ENCODE measurements around the gene KNTC1. TPM values are rescaled to one million over a fixed set of nuclear protein-coding genes. Genes with fewer than 3 reads are reported as not detected.
"Not testable (repeated sequence)": the region's sequence is repeated elsewhere in the genome, so short reads cannot be mapped to it uniquely, and the experiment has no call there.

KNTC1 gene
- total RNA-seq, 2 experiments from 2014 or later, result 136 to 175 TPM

DNA sequence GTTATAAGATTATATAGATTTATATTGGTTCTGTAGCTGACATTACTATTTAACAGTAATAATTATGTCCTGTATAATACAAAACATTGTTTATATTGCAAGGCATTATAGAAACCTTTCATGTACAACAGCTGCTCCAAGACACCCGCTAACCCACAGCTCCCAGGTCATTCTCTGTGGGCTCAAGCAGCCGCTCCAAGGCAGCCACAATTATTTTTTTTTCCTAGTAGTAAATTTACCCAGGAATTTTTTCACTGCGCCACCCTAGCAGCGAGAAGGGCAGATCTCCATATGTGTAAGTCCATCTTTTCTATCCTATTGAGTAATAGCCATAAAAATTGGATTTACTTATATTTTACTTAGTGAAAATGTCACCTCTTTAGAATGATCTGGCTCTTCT, 36.3 kb downstream of the KNTC1 start:
- intact Hi-C loops (cut with DNase I, micrococcal nuclease), result no loop called here
- Mint-ChIP-seq H3K4me3 (no peak overlapping the region), H3K27me3 (no peaks in the 10 kb centered on the region), H3K9me3 (ENCODE audit: low read depth) (no peaks in the 10 kb centered on the region), H3K27ac (no peak overlapping the region), H3K36me3 (ENCODE audit: low read depth) (peaks cover 25% of the 10 kb centered on the region), H3K4me1 (peaks cover 4% of the 10 kb centered on the region)
- CTCF ChIA-PET, result no interaction called here
- DNase-seq (no peak), ATAC-seq (no peak)
- POLR2A ChIA-PET, result no interaction called here

DNA sequence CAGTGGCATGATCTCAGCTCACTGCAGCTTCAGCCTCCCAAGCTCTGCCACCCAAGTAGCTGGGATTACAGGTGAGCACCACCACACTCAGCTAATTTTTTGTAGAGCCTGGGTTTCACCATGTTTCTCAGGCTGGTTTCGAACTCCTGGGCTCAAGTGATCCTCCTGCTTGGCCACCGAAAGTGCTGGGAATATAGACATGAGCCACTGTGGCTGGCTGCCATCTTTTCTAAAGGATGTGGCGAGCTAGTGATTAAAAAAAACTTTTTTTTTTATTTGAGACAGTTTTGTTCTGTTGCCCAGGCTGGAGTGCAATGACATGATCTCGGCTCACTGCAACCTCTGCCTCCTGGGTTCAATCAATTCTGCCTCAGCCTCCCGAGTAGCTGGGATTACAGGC, 39.8 kb downstream of the KNTC1 start:
- DNase-seq; POLR2A ChIA-PET; H3K4me3 Mint-ChIP-seq; H3K4me1 Mint-ChIP-seq; intact Hi-C loops (cut with DNase I, micrococcal nuclease); H3K9me3 Mint-ChIP-seq (ENCODE audit: low read depth); H3K27me3 Mint-ChIP-seq; H3K27ac Mint-ChIP-seq; ATAC-seq: not testable (repeated sequence)
- CTCF ChIA-PET, result interaction anchor here (1.1 to 1.3 kb wide), 3 partner anchors 9 to 324 kb away, joined by 3 to 4 read pairs (median 3); no protein-coding TSS in a partner anchor
- H3K36me3 Mint-ChIP-seq (ENCODE audit: low read depth), result peaks cover 24% of the 10 kb centered on the region

DNA sequence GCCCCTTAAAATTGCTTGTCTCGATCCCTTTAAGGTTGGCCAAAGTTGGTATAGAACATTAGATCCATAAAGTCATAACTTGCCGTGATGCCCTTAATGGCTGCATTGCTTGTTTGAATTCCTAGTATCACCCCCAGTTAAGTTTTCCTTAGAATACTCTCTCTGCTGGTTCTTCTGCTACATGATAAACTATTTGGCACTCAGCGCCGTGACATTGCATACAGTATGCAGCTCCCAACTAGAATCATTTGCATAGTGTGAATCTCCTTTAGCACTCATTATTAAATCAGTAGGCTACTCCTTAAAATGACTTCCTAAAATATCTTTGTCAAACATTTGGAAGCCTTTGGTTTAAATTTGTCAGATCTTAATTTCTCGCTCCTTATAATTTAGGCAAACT, 42.2 kb downstream of the KNTC1 start:
- POLR2A ChIA-PET, result no interaction called here
- Mint-ChIP-seq H3K36me3 (ENCODE audit: low read depth) (peaks cover 27% of the 10 kb centered on the region), H3K27ac (no peak overlapping the region), H3K4me3 (no peak overlapping the region), H3K9me3 (ENCODE audit: low read depth) (no peaks in the 10 kb centered on the region), H3K4me1 (no peaks in the 10 kb centered on the region), H3K27me3 (no peaks in the 10 kb centered on the region)
- DNase-seq (no peak), ATAC-seq (no peak)
- CTCF ChIA-PET, result no interaction called here
- intact Hi-C loops (cut with DNase I, micrococcal nuclease), result no loop called here

DNA sequence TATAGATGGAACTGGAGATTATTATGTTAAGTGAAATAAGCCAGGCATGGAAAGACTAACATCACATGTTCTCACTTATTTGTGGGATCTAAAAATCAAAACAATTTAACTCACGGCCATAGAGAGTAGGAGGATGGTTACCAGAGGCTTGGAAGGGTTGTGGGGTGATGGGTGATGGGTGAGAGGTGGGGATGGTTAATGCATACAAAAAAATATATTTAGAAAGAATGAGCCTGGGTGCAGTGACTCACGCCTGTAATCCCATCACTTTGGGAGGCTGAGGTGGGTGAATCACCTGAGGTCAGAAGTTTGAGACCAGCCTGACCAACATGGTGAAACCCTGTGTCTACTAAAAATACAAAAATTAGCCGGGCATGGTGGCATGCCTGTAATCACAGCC, 43.0 kb downstream of the KNTC1 start:
- H3K4me1 Mint-ChIP-seq; H3K27ac Mint-ChIP-seq; H3K27me3 Mint-ChIP-seq; POLR2A ChIA-PET; H3K9me3 Mint-ChIP-seq (ENCODE audit: low read depth); ATAC-seq; H3K4me3 Mint-ChIP-seq; CTCF ChIA-PET; intact Hi-C loops (cut with DNase I, micrococcal nuclease); DNase-seq: not testable (repeated sequence)
- peaks cover 31% of the 10 kb centered on the region for H3K36me3 Mint-ChIP-seq (ENCODE audit: low read depth)

DNA sequence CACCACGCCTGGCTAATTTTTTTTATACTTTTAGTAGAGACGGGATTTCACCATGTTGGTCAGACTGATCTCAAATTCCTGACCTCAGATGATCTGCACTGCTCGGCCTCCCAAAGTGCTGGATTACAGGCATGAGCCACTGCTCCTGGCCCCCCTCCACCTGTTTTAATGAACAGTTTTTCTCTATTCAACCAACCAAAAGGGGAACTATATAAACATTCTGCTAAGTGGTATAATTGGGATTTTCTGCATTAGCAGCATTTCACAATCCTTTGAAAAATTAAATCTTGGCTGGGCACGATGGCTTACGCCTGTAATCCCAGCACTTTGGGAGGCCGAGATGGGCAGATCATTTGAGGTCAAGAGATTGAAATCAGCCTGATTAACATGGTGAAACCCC, 44.8 kb downstream of the KNTC1 start:
- intact Hi-C loops (cut with DNase I, micrococcal nuclease), result no loop called here
- no peak for ATAC-seq
- ChIA-PET CTCF (interaction anchor here (1.0 kb wide), 1 partner anchor 41 kb away, joined by 3 read pairs; no protein-coding TSS in a partner anchor), POLR2A (no interaction called here)
- Mint-ChIP-seq H3K27ac (no peak overlapping the region), H3K36me3 (ENCODE audit: low read depth) (peaks cover 42% of the 10 kb centered on the region), H3K4me3 (no peak overlapping the region), H3K9me3 (ENCODE audit: low read depth) (no peaks in the 10 kb centered on the region), H3K4me1 (no peaks in the 10 kb centered on the region), H3K27me3 (no peaks in the 10 kb centered on the region)
- no peak for DNase-seq

DNA sequence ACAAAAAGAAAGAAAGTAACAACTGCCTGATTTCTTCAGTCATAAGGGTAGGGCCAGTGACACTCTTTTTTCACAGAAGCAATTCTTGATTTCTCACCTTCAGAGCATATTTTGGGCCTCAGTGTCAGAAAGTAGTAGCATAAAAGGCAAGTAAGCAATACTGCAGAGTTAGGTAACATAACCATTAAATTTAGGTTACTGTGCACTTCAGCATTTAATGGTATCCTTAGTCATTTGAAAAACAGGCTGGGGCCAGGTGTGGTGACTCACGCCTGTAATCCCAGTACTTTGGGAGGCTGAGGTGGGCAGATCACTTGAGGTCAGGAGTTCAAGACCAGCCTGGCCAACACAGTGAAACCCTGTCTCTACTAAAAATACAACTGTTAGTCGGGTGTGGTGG, 56.2 kb downstream of the KNTC1 start:
- H3K36me3 Mint-ChIP-seq (ENCODE audit: low read depth), result peaks cover 58% of the 10 kb centered on the region
- H3K4me1 Mint-ChIP-seq; H3K4me3 Mint-ChIP-seq; intact Hi-C loops (cut with DNase I, micrococcal nuclease); H3K27ac Mint-ChIP-seq; CTCF ChIA-PET; POLR2A ChIA-PET; H3K9me3 Mint-ChIP-seq (ENCODE audit: low read depth); H3K27me3 Mint-ChIP-seq: not testable (repeated sequence)
- DNase-seq, result peak; percentile 20
- ATAC-seq, result peak; percentile 55

DNA sequence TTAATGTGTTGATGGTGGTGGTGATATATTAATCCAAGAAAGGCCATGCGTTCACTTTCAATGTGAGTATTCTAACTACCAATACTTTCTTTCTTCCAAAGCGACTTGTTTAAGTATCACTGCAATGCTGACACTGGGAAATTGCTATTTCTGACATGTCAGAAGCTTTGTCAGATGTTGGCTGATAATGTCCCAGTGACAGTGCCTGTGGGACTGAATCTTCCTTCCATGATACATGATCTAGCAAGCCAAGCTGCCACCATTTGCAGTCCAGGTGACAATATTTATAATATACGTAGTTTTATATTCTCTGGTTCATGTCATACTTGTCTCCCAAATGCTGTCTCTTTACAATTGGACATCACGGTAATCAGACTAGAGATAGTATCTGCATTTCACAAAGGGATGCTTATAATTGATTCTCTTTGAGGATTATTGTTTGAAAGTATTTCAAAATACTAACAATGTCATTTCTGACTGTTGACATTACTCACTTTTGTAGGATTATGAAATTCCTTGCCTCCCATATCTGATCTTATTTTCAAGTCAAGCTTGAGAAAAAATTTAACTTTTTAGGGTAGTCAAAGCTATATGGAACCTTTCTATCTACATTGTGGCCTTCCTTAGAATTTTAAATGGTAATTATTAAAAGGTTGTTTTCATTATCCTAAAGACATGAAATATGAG, 57.3 kb downstream of the KNTC1 start:
- Mint-ChIP-seq H3K27ac (no peak overlapping the region), H3K36me3 (ENCODE audit: low read depth) (peaks cover 56% of the 10 kb centered on the region), H3K27me3 (no peaks in the 10 kb centered on the region), H3K9me3 (ENCODE audit: low read depth) (no peaks in the 10 kb centered on the region), H3K4me3 (no peak overlapping the region), H3K4me1 (peaks cover 2% of the 10 kb centered on the region)
- ChIA-PET CTCF (no interaction called here), POLR2A (no interaction called here)
- ATAC-seq (no peak), DNase-seq (no peak)
- intact Hi-C loops (cut with DNase I, micrococcal nuclease), result no loop called here

DNA sequence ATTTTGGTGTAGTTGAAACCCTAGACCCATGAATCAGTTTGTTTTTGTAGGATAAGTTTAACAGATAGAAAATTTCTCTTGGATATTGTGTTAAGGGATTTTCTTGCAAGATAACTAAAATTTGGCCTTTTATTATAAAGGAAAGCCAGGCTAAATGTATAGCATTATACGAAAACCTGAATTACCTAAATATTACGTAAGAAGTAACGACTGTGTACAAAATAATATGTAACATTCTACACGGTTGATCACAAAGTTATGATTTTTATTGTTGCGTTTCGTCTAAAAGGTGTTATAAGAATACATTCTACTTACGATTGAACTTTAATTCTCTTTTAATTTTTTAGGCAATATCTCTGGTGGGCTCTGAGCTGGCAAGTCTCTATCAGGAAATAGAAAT, 63.9 kb downstream of the KNTC1 start:
- ChIA-PET CTCF (interaction anchor here (0.6 to 1.1 kb wide), 2 partner anchors 17 to 52 kb away, joined by 3 read pairs; no protein-coding TSS in a partner anchor), POLR2A (no interaction called here)
- H3K27ac Mint-ChIP-seq, result no peak overlapping the region
- no peaks in the 10 kb centered on the region for H3K27me3 Mint-ChIP-seq
- no peak overlapping the region for H3K4me3 Mint-ChIP-seq
- peaks cover 48% of the 10 kb centered on the region for H3K36me3 Mint-ChIP-seq (ENCODE audit: low read depth)
- DNase-seq, result no peak
- H3K9me3 Mint-ChIP-seq (ENCODE audit: low read depth), result no peaks in the 10 kb centered on the region
- no peak for ATAC-seq
- H3K4me1 Mint-ChIP-seq, result peaks cover 8% of the 10 kb centered on the region
- intact Hi-C loops (cut with DNase I, micrococcal nuclease), result no loop called here

DNA sequence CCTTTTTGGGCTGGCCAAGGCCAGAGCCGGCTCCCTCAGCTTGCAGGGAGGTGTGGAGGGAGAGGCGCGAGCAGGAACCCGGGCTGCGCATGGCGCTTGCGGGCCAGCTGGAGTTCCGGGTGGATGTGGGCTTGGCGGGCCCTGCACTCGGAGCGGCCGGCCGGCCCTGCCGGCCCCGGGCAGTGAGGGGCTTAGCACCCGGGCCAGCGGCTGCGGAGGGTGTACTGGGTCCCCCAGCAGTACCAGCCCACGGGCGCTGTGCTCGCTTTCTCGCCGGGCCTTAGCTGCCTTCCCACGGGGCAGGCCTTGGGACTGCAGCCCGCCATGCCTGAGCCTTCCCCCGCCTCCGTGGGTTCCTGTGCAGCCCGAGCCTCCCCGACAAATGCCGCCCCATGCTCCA, 64.9 kb downstream of the KNTC1 start:
- DNase-seq; ATAC-seq; CTCF ChIA-PET; H3K9me3 Mint-ChIP-seq (ENCODE audit: low read depth); H3K27me3 Mint-ChIP-seq; H3K27ac Mint-ChIP-seq; intact Hi-C loops (cut with DNase I, micrococcal nuclease); H3K4me1 Mint-ChIP-seq; H3K4me3 Mint-ChIP-seq: not testable (repeated sequence)
- peaks cover 51% of the 10 kb centered on the region for H3K36me3 Mint-ChIP-seq (ENCODE audit: low read depth)
- POLR2A ChIA-PET, result interaction anchor here (0.6 kb wide), 1 partner anchor 1013 kb away, joined by 6 read pairs; no protein-coding TSS in a partner anchor

DNA sequence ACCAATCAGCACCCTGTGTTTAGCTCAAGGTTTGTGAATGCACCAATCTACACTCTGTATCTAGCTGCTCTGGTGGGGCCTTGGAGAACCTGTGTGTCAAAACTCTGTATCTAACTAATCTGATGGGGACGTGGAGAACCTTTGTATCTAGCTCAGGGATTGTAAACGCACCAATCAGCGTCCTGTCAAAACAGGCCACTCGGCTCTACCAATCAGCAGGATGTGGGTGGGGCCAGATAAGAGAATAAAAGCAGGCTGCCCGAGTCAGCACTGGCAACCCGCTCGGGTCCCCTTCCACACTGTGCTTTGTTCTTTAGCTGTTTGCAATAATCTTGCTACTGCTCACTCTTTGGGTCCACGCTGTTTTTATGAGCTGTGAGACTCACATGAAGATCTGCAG, 65.5 kb downstream of the KNTC1 start:
- CTCF ChIA-PET; ATAC-seq; H3K4me3 Mint-ChIP-seq; H3K27ac Mint-ChIP-seq; intact Hi-C loops (cut with DNase I, micrococcal nuclease); H3K4me1 Mint-ChIP-seq; H3K27me3 Mint-ChIP-seq; H3K9me3 Mint-ChIP-seq (ENCODE audit: low read depth); DNase-seq: not testable (repeated sequence)
- POLR2A ChIA-PET, result interaction anchor here (0.6 kb wide), 1 partner anchor 1013 kb away, joined by 6 read pairs; no protein-coding TSS in a partner anchor
- peaks cover 55% of the 10 kb centered on the region for H3K36me3 Mint-ChIP-seq (ENCODE audit: low read depth)

DNA sequence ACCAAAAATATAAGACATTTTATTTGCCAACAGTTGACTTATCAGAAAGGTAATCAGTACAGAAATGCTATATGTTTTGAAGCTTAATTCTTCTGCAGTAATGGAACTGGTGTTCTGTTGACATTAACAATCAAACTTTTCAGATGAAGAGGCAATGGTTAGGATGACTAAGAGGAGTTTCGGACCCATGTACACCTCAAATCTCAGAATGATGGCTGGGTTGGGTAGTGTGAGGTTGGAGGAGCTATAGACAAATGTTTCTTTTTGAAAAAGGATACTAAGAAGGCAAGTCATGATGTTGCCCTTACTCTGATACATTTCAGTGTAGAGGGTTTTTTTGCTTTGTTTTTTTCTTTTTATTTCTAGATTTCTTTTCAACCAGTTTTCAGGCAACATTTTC, 66.9 kb downstream of the KNTC1 start:
- peak; percentile 32 for DNase-seq
- intact Hi-C loops (cut with DNase I, micrococcal nuclease), result no loop called here
- POLR2A ChIA-PET, result interaction anchor here (0.6 kb wide), 1 partner anchor 76 kb away, joined by 3 read pairs; no protein-coding TSS in a partner anchor
- CTCF ChIA-PET, result interaction anchor here (0.6 to 0.8 kb wide), 4 partner anchors 83 to 999 kb away, joined by 3 read pairs; no protein-coding TSS in a partner anchor
- peak; percentile 94 for ATAC-seq
- peaks cover 8% of the 10 kb centered on the region for H3K4me1 Mint-ChIP-seq
- H3K4me3 Mint-ChIP-seq, result no peak overlapping the region
- H3K36me3 Mint-ChIP-seq (ENCODE audit: low read depth), result peaks cover 52% of the 10 kb centered on the region
- H3K27me3 Mint-ChIP-seq, result no peaks in the 10 kb centered on the region
- H3K9me3 Mint-ChIP-seq (ENCODE audit: low read depth), result no peaks in the 10 kb centered on the region
- peak overlapping the region; percentile 70 for H3K27ac Mint-ChIP-seq

DNA sequence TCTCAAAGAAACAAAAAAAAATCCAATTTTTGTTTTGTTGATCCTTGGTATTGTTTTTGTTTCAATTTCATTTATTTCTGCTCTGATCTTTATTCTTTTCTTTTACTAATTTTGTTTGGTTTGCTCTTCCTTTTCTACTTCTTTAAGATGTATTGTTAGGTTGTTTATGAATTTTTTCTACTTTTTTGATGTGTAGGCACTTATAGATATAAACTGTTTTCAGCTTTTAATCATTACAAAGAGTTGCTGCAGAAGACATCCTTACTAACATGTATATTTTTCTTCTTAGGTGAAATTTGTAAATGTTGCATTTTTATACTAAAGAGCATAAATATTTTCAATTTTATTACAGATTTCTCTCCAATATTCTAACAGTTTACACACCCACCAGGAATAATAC, 69.8 kb downstream of the KNTC1 start:
- ChIA-PET CTCF (interaction anchor here (0.7 kb wide), 1 partner anchor 18 kb away, joined by 3 read pairs; no protein-coding TSS in a partner anchor), POLR2A (interaction anchor here (0.7 kb wide), 1 partner anchor 207 kb away, joined by 6 read pairs; no protein-coding TSS in a partner anchor)
- Mint-ChIP-seq H3K27me3 (no peaks in the 10 kb centered on the region), H3K27ac (no peak overlapping the region), H3K9me3 (ENCODE audit: low read depth) (no peaks in the 10 kb centered on the region), H3K36me3 (ENCODE audit: low read depth) (peaks cover 36% of the 10 kb centered on the region), H3K4me3 (no peak overlapping the region), H3K4me1 (peaks cover 8% of the 10 kb centered on the region)
- ATAC-seq (no peak), DNase-seq (no peak)
- intact Hi-C loops (cut with DNase I, micrococcal nuclease), result no loop called here
